Common myeloid progenitor, CD34-positive (primary cell): Measurements from ENCODE around the gene RAB11FIP3.
A peak's percentile ranks its signal among the peaks of the same experiment; 100 is the strongest.
"Not testable (repeated sequence)": the region's sequence is repeated elsewhere in the genome, so short reads cannot be mapped to it uniquely, and the experiment has no call there.

Experiments used
- CTCF ChIA-PET: fragments of 350-600 bp; sonication (Branson Sonifier 250); formaldehyde crosslinking; loops from one replicate; lab custom pipeline; 2021; ENCODE audit warnings: antibody characterized with exemption; lab: Charles Lee
- POLR2A ChIA-PET: fragments of 350-600 bp; sonication (Branson Sonifier 250); formaldehyde crosslinking; loops from one replicate; lab custom pipeline; 2021; ENCODE audit warnings: antibody characterized with exemption; lab: Charles Lee
- DNase-seq, 3 donors: peaks; one replicate each; pipeline versions ENCODE4 v3.0.0 to v3.0.0-alpha.2; 2013
- H3K27ac ChIP-seq, 2 experiments: 1 replicate in 1 of 2; 2 replicates in 1 of 2; pipeline ENCODE4 v1.7.0; 2013; ENCODE audit warnings: inconsistent platforms in 2 of 2, low read length in 2 of 2, mild to moderate bottlenecking in 2 of 2, low read depth in 1 of 2, moderate library complexity in 1 of 2; ENCODE audit not compliant: severe bottlenecking in 2 of 2, insufficient read depth in 1 of 2, poor library complexity in 1 of 2
- H3K27me3 ChIP-seq, 5 experiments: replicated peaks in 2 of 5; 1 replicate in 3 of 5; 2 replicates in 2 of 5; pipeline versions ENCODE4 v1.6.1 to v1.7.0; 2013; ENCODE audit warnings: low read length in 4 of 5, mild to moderate bottlenecking in 2 of 5, moderate library complexity in 2 of 5, inconsistent platforms in 1 of 5; ENCODE audit not compliant: insufficient read depth in 5 of 5, control insufficient read depth in 4 of 5
- H3K36me3 ChIP-seq, 4 experiments: 1 replicate in 2 of 4; 2 replicates in 2 of 4; pipeline versions ENCODE4 v1.6.1 to v1.7.0; 2013; ENCODE audit warnings: low read length in 3 of 4, control low read depth in 1 of 4, mild to moderate bottlenecking in 1 of 4; ENCODE audit not compliant: control insufficient read depth in 4 of 4, insufficient read depth in 4 of 4
- H3K4me1 ChIP-seq, 4 experiments: 1 replicate in 3 of 4; 2 replicates in 1 of 4; pipeline versions ENCODE4 v1.6.1 to v1.7.1; 2013; ENCODE audit warnings: low read length in 3 of 4, mild to moderate bottlenecking in 3 of 4, control low read depth in 1 of 4, inconsistent platforms in 1 of 4, moderate library complexity in 1 of 4; ENCODE audit not compliant: control insufficient read depth in 4 of 4, insufficient read depth in 4 of 4; ENCODE audit errors: control extremely low read depth in 1 of 4
- H3K4me3 ChIP-seq, 7 experiments: 1 replicate in 4 of 7; 2 replicates in 3 of 7; pipeline versions ENCODE4 v1.5.1 to v1.7.0; 2013; ENCODE audit warnings: mild to moderate bottlenecking in 7 of 7, low read length in 6 of 7, moderate library complexity in 6 of 7, inconsistent platforms in 2 of 7, low read depth in 2 of 7, control low read depth in 1 of 7; ENCODE audit not compliant: insufficient read depth in 4 of 7, control insufficient read depth in 1 of 7; ENCODE audit errors: extremely low read depth in 1 of 7
- H3K9me3 ChIP-seq, 5 experiments: 1 replicate in 4 of 5; 2 replicates in 1 of 5; pipeline versions ENCODE4 v1.6.1 to v1.7.1; 2013; ENCODE audit warnings: low read length in 4 of 5, mild to moderate bottlenecking in 2 of 5, inconsistent platforms in 1 of 5, low read depth in 1 of 5, moderate library complexity in 1 of 5; ENCODE audit not compliant: control insufficient read depth in 4 of 5, insufficient read depth in 2 of 5; ENCODE audit errors: control extremely low read depth in 1 of 5
- WGBS: methylation state at CpG from one replicate; pipeline ENCODE4 v1.1.5; 2013; ENCODE audit not compliant: insufficient coverage; 5-methylcytosine and 5-hydroxymethylcytosine counted together

The RAB11FIP3 gene

DNA sequence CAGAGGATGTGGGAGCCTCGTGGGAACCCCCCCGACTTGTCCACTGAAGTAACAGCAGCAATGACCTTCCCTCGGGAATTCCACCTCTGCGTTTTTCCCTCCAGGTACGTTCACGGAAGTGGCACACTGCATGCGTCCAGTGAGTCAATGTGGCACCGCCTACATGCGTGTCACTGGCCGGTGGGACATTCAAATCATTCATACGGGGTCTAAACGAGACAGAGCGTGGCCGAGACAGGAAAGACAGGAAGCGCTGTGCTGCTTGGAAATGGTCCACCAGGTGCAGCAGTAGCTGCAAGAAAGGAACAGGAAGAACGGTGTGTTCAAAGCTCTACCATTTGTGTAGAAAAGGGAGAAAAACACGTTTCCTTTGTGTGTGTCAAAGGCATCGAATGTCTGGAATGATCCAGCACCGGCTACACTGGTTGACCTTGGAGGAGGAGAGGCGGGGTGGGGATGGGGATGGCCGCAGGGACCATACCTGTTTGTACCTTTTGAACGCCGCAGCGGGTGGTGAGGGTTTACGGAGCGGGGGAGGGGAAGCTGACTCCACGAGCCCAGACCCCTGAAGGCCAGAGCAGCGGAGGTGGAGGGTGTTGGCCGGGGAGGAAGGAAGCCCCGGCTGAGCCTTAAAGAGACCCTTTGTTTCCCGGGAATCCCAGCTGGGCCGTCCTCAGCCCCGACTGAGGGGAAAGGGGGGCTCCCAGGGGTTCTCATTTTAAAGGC is 42.0 kb upstream of the RAB11FIP3 start:
- 18% methylated on average over 32 of the region's 33 CpGs for WGBS
- POLR2A ChIA-PET, result no interaction called here
- Histone ChIP-seq H3K4me1 (peaks cover 0 to 39% (median 31%) of the 10 kb centered on the region in 4 experiments), H3K36me3 (no peaks in the 10 kb centered on the region), H3K9me3 (no peaks in the 10 kb centered on the region), H3K27me3 (no peaks in the 10 kb centered on the region), H3K4me3 (peak overlapping the region in 6 of 7 experiments; percentile 68 to 88 (median 79)), H3K27ac (no peak overlapping the region)
- CTCF ChIA-PET, result interaction anchor here (0.5 to 1.4 kb wide), 4 partner anchors 9 to 200 kb away, joined by 3 to 4 read pairs (median 3); no protein-coding TSS in a partner anchor
- DNase-seq, result peak in 2 of 3 donors; percentile 64 to 77

DNA sequence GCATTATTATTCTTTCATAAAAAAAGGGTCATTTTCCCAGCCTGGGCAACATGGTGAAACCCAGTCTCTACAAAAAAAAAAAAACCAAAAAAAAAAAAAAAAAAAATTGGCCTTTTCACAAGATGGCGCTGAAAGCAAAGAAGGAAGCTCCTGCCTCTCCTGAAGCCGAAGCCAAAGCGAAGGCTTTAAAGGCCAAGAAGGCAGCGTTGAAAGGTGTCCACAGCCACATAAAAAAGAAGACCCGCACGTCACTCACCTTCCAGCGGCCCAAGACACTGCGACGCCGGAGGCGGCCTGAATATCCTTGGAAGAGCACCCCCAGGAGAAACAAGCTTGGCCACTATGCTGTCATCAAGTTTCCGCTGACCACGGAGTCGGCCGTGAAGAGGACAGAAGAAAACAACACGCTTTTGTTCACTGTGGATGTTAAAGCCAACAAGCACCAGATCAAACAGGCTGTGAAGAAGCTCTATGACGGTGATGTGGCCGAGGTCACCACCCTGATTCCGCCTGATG is 38.8 kb upstream of the RAB11FIP3 start:
- ChIA-PET CTCF (interaction anchor here (0.6 to 1.1 kb wide), 4 partner anchors 10 to 39 kb away, joined by 4 to 5 read pairs (median 4); partner anchors contain the start of gene RAB11FIP3), POLR2A (interaction anchor here (1.1 kb wide), 1 partner anchor 11 kb away, joined by 4 read pairs; no protein-coding TSS in a partner anchor)
- Histone ChIP-seq H3K36me3 (no peaks in the 10 kb centered on the region), H3K4me3 (no peak overlapping the region), H3K27ac (no peak overlapping the region), H3K4me1 (peaks cover 0 to 31% (median 21%) of the 10 kb centered on the region in 4 experiments), H3K9me3 (no peaks in the 10 kb centered on the region), H3K27me3 (no peaks in the 10 kb centered on the region)
- WGBS, result 85% methylated on average over 18 of the region's 19 CpGs
- no peak for DNase-seq

DNA sequence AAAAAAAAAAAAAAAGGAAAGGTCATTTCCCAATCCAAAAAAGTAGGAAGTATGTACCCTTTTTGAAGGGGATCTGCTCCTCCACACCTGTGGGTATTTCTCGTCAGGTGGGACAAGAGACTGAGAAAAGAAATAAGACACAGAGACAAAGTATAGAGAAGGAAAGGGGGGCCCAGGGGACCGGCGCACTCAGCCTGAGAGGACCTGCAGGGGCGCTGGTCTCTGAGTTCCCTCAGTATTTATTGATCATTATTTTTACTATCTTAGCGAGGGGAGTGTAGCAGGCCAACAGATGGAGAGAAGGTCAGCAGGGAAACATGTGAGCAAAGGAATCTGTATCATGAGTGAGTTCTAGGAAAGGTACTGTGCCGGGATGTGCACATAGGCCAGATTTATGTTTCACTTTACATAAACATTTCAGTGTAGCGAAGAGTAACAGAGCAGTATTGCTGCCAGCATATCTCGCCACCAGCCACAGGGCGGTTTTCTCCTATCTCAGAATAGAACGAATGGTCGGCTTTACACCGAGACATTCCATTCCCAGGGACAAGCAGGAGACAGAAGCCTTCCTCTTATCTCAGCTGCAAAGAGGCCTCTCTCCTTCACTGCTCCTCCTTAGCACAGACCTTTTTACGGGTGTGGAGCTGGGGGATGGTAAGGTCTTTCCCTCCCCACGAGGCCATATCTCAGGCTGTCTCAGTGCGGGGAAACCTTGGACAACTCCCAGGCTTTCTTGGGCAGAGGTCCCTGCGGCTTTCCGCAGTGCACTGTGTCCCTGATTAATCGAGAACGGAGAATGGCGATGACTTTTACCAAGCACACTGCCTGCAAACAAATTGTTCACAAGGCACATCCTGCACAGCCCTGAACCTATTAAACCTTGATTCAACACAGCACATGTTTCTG is 37.4 kb upstream of the RAB11FIP3 start:
- H3K36me3 ChIP-seq, H3K27ac ChIP-seq, H3K27me3 ChIP-seq, CTCF ChIA-PET, DNase-seq, H3K9me3 ChIP-seq, H3K4me3 ChIP-seq, POLR2A ChIA-PET: not testable (repeated sequence)
- H3K4me1 ChIP-seq, result peaks cover 0 to 22% (median 15%) of the 10 kb centered on the region in 4 experiments
- WGBS, result 96% methylated on average over 18 of the region's 20 CpGs

DNA sequence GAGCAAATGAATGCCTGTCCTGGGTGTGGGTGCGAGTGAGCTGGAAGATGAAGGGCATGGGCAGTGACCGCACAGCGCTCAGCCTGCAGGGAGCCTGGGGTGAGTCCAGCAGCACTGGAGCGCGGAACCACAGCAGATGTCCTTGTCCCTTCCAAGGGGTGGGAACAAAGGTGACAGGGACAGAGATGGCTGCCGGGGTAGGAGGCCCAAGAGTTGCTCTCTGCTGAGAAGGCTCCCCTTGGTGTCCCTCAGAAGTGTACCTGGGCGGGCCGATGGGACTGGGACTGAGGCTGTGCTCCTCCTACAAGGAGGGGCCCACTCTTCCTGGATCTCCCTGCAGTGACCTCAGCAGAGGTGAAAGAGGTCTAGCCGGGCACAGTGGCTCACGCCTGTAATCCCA is 36.1 kb upstream of the RAB11FIP3 start:
- Histone ChIP-seq H3K27ac (no peak overlapping the region), H3K36me3 (no peaks in the 10 kb centered on the region), H3K27me3 (no peaks in the 10 kb centered on the region), H3K4me1 (peaks cover 0 to 8% (median 4%) of the 10 kb centered on the region in 4 experiments), H3K4me3 (no peak overlapping the region), H3K9me3 (no peaks in the 10 kb centered on the region)
- DNase-seq, result no peak
- ChIA-PET CTCF (no interaction called here), POLR2A (no interaction called here)
- 100% methylated on average over 9 of the region's 10 CpGs for WGBS

DNA sequence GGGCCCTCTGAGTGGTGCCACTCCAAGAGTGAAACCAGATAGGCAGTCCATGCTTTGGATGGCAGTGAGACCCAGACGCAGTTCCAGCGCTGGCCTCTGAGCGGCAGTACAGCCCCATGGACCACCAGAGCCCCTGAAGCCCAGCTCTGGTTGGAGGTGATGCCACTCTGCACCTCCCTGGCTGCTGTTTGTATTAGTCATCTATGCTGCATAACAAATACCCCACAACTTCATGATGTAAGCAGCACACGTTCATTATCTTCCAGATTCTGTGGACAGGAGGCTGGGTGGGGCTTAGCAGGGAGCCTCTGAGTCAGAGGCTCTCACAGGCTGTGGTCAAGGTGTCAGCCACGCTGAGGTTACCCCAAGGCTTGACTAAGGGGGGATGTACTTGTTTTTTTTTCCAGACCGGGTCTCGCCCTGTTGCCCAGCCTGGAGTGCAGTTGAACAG is 33.5 kb upstream of the RAB11FIP3 start:
- Histone ChIP-seq H3K4me1 (peaks cover 5 to 12% (median 12%) of the 10 kb centered on the region in 4 experiments), H3K9me3 (no peaks in the 10 kb centered on the region), H3K27me3 (no peaks in the 10 kb centered on the region), H3K4me3 (no peak overlapping the region), H3K36me3 (no peaks in the 10 kb centered on the region), H3K27ac (no peak overlapping the region)
- POLR2A ChIA-PET, result no interaction called here
- DNase-seq, result peak; percentile 76 to 91 (median 88)
- 78% methylated on average over 6 of the region's 7 CpGs for WGBS
- CTCF ChIA-PET, result interaction anchor here (0.5 to 3.5 kb wide), 9 partner anchors 8 to 268 kb away, joined by 3 to 11 read pairs (median 4); no protein-coding TSS in a partner anchor

DNA sequence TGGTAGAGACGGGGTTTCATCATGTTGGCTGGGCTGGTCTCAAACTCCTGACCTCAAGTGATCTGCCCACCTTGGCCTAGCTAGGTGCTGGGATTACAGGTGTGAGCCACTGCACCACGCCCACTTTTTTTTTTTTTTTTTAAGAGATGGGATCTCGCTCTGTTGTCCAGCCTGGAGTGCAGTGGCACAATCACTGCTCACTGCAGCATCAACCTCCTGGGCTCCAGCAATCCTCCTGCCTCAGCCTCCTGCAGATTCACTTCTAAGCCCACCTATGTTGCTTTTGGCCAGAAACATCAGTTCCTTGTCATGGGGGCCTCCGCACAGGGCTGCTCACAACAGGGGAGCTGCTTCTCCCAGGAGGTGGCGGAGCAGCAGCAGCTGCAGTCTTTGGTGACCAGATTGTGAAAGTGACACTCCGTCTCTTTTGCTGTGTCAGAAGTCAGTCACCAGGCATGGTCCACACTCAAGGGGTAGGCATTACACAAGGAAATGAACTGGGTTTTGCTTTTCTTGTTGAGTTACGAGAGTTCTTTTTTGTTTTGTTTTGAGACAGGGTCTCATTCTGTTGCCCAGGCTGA is 32.9 kb upstream of the RAB11FIP3 start:
- Histone ChIP-seq H3K36me3 (no peaks in the 10 kb centered on the region), H3K27ac (no peak overlapping the region), H3K27me3 (no peaks in the 10 kb centered on the region), H3K4me1 (peaks cover 5 to 12% (median 12%) of the 10 kb centered on the region in 4 experiments), H3K4me3 (no peak overlapping the region), H3K9me3 (no peaks in the 10 kb centered on the region)
- DNase-seq, result peak in 1 of 3 donors; percentile 78
- ChIA-PET POLR2A (no interaction called here), CTCF (interaction anchor here (0.5 to 3.5 kb wide), 11 partner anchors 9 to 267 kb away, joined by 3 to 11 read pairs (median 4); no protein-coding TSS in a partner anchor)
- 92% methylated on average over 6 of the region's 7 CpGs for WGBS
